IPS-NIHi7 (cell line): ENCODE results near the gene PRICKLE2.

Experiments used
- DNase-seq: peaks from one replicate; pipeline ENCODE4 v3.0.0; 2012; ENCODE audit warnings: mixed read lengths; ENCODE audit errors: extremely low spot score

PRICKLE2 gene

DNA sequence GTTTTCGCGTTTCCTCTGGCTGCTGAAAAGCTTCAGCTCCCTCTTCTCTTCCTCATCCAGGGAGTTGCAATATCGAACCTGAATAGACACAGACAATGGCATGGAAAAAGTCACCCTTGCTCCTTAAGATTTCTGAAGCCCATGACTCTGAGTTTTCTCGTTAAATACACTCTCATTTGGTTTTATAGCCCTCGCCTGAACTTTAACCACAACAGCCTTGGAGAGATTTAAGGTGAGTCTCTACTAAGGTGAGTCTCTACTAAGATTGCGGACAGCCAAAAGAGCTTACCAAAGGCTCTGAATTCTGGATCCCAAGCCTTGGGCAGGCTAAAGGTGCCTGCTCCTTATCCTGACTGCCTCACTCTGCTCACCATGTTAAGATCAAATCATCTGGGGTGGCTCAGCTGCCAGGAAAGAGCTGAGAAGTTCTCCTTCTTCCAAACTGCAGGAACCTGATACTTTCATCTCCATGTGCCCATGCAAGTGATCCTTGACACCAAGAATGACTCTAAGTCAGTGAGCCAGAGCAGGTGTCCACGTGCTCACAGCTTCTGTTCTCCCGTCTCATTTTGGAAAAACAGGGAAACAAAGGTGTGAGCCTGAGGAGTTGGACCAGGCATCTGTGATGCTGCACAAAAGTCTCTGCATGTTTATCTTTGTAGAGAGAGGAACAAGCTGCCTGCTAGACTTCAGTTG is 65.1 kb downstream of the PRICKLE2 start:
- DNase-seq, result no peak

DNA sequence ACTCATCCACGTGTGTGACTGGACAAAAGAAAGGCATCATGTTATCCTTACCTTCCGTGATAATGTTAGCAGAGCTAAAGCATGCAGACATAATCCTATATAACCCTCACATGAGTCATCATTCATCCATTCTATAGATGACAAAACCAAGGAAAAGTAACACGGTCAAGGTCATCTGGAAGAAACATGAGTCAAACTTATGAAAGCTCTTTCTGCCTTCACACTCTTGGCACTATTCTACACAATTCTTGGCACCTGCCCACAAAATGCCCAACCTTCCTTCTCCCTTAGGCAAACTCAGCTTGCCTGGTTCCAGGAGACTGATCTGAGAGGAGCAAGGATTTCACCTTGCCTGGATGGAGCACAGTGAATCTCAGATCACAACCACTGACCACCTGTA is 66.9 kb downstream of the PRICKLE2 start:
- DNase-seq, result no peak

DNA sequence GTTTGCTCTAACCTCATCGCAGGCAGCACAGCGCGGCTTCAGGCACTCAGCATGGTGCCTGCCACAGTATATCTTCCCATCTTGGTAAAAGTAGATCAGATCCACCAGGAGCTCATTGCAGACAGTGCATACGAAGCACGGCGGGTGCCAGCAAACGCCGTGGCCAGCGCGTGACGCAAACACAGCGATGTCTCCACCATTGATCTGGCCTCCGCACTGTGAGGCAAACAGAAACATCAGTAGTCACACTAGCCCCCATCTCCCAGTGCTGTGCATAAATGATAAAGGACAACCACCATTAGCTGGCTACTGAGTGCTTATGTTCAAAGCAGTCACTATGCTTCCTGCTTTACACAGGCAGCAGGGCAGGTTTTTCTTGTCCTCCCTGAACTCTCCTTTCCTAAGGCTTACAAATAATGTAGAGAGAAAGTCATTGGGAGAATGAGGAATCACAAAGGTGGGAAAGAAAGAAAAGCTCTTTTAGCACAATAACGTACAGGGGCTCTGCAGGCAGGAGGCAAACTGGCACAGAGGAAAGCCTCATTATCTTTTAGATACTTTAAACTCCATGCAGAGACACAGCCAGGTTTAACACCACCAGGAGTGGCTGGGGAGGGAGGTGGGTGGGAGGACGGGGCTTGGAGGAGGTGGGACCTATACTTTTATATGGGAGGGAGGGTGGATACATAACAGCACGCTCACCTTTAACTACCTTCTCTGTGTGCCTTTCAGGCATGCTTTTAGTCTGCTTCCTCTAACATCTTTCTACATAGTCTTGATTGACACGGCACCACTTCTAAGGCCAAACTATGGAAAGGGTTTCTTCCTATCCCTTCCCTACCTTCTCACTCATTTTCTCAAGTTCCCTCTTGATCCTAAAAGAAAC is 67.9 kb downstream of the PRICKLE2 start:
- DNase-seq, result no peak

DNA sequence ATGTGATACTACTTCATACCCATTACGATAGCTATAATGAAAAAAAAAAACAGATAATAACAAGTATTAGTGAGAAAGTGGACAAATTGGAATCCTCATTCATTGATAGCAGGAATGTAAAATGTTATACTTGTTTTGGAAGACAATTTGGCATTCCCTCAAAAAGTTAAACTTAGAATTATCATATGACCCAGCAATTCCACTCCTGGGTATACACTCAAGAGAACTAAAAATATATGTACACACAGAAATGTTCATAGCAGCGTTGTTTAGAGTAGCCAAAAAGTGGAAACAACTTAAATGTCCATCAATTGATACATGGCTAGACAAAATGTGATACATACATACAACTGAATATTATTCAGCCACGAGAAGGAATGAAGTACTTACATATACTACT is 69.9 kb downstream of the PRICKLE2 start:
- DNase-seq, result no peak

DNA sequence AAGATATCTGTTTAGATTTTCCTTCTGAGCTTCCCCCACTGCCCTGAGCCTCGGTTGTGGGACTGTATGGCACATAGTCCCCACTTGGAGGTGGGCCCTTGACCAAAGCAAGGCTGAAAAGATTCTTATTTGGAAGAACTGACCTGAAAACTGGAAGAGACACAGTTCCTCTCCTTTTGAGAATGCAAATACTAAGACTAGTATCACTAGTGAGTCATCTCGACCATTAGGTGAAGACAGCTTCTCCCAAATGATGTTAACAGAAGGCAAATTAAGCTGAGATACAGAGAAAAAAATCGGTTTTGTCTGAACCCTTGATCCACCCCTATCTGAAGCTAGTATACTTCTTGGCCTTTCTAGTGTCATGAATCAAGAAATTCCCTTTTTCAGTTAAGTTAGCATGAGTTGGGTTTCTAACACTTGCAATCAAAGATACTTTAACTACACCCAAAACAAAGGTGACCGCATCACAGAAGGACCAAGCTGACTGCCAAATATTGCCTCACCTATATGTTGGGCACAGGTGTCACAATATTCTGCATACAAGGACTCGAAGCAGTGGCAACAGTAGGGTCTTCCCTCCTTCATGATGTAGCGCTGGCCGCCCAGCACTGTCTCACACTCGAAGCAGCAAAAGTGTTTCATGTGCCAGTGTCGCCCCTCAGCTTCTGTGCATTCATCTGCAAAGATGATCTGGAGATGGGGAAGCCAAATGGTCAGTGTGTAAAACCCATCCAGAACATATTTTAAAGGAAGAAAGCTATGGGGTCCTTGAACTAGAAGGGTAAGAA is 72.4 kb downstream of the PRICKLE2 start:
- DNase-seq, result no peak

DNA sequence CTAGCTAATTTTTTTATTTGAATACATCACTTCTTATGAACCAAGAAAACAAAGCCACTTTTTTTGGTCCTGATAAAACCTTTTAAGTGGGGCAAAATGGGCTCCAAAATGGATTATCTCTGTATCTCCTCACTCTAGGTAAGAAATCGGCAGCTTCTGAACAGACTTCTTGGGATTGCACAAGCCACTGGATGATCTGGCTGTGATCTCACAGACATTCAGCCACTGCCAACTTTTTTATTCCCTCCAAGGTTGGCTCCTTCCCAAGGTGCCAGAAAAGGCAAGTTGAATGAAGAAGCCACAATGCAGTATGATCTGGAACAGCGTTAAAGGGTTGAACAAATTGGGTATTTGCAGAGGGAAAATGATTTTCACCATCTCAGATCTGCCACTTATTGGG is 73.2 kb downstream of the PRICKLE2 start:
- DNase-seq, result no peak

DNA sequence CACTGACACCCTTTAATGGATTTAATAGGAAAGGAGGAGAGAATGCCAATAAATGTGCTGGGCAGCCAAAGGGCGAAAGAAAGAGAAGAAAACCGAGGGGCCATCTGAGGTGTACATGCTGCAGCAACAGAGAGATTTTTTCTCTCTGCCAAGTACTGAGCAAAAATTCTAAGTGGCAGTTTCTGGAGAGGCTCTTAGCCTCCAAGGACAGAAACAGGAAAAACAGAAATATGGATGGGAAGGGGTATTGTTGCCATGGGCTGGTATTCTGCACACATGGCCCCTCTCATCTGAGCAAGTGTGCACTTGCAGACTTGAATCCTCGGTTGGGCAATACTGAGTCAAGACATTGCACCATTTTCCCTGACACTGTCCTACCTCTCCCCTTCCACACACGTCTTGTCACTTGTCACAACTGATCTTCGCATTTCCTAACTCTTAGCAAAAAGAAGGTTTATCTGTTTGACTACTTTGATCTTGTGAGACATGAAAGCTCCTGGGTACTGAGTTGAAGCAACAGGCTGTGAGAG is 73.9 kb downstream of the PRICKLE2 start:
- no peak for DNase-seq

DNA sequence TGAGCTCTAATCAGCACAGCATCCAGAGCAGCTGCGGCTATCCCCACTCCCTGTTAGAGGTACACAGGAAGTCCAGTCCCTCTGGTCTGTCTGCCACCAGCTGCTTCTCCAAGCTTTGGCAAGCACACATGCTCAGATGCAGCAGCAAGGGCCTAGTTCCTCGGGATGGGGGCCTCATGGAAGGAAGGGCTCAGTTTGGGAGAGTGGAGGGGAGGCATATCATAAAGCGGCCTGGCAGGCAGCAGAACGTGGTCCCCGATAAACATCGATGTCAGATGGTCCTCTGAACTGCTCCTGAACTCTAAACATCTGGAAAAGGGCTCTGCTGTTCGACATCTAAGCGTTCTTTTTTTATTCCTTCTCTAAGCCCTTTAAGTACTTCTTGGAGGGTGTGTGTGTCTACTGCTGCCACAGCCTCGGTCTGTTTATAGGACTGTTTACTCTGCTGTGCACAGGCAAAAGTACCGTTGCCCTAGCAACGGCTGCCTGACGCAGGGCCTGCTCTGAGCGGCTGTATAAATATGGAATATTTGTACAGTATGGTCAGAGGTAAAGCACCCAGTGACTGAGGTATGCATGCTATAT is 74.6 kb downstream of the PRICKLE2 start:
- DNase-seq, result no peak

DNA sequence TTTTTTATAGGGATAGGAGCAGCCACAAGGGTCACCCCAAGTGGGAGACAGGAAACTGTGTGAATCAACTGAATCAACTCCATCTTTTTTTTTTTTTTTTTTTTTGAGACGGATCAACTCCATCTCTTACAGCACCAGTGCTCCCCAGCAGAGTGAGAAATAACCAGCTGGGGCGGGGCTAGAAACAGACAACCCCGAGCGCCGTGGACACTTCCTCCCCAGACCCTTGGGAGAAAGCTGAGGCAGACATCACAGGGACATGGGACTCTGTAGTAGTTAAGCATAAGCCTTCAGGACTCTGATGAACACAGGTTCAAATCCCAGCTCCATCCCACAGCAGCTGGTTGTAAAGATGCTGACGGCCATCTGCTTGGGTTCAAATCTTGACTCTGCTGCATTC is 75.4 kb downstream of the PRICKLE2 start:
- DNase-seq, result no peak

DNA sequence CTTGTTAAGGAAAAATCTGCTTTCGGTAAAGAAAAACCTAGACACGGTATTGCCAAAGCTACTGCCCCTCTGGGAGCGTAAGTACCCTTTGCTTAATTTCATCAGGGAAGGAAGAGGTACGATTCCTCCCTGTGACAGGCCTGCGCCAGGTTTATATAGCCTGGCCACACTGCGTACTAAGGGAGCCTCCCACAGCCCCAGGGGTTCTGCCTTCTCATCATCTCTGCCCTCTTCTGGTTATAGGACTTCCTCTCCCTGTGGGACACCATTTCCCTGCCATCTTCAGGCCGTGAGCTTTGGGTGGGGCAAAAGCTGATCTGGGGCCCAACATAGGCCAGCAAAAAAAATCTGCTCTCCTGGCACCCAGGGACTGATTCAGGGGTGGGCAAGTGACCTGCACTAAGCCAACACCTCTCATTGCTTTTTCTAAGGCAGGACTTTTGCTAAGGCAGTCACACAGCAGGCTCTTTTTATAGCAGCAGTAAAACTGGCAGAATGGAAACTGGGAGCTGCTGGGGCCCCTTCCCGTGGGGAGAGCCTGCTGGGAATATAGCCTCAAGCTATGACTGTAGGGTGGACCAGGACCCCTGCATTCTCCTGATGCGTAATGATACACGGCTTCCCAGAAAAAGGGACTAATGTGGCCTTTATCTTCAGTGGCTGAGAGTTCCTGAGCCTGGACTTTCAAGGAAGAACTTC is 76.2 kb downstream of the PRICKLE2 start:
- no peak for DNase-seq

DNA sequence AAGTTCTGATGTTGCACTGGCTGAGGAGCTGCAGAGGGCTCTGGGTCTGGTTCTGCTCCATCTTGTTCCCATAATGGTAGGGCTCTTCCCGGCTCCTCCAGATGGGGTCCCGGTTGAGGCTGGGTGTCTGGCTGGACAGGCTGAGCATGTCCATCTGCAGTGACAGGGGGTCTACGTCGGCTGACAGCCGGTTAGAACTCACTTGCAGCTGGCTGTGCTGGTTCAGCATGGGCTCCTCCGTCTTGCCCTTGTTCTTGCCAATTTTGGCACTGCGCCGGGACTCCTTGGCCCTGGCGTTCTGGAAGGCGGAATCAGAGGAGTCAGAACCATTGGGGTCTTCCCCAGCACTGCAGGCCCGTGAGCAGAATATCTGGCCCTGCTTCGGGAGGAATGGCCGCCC is 78.1 kb downstream of the PRICKLE2 start:
- no peak for DNase-seq

DNA sequence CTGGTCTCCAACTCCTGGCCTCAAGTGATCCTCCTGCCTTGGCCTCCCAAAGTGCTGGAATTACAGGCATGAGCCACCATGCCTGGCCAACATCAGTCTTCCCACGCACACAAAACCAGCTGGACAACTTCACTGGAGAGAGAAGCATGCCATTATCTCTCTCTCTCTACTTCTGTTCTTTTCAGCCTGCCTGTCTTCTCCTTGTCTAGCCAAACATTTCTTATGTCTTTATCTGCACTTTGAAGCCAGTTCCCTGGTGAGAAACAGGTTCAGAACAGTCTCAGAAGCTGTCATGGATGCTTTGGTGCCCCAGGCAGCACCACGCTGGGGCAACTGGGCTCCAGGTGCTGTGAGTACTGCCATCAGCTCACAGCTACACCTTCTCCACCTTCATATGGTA is 79.8 kb downstream of the PRICKLE2 start:
- DNase-seq, result no peak

DNA sequence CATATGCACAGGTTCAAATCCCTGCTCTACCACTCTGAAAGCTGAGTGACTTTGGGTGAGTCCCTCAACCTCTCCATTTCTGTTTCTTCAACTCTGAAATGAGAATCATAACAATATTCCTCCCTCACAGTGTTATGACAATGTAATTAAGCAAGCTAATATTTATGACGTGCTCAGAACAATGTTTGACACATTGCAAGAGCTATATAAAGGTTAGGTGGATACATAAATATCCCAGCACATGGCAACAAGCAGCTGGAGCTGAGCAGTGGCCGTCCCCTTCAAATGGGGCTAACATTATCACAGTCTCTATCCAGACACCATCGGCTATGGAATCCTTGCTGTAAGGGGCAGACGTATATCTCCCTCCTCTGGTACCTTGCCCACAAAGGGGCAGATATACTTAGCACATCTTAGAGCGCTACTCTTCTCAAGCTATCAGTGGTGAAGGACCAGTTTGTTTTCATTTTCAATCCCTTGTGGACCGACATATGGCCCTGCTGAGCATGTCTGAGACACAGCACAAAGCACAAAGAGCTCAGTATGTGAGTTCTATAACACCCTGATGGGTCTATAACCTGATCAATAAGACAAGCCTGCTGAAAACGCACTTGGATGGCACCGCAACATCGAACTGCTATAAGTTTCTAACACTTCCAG is 80.9 kb downstream of the PRICKLE2 start:
- DNase-seq, result no peak

DNA sequence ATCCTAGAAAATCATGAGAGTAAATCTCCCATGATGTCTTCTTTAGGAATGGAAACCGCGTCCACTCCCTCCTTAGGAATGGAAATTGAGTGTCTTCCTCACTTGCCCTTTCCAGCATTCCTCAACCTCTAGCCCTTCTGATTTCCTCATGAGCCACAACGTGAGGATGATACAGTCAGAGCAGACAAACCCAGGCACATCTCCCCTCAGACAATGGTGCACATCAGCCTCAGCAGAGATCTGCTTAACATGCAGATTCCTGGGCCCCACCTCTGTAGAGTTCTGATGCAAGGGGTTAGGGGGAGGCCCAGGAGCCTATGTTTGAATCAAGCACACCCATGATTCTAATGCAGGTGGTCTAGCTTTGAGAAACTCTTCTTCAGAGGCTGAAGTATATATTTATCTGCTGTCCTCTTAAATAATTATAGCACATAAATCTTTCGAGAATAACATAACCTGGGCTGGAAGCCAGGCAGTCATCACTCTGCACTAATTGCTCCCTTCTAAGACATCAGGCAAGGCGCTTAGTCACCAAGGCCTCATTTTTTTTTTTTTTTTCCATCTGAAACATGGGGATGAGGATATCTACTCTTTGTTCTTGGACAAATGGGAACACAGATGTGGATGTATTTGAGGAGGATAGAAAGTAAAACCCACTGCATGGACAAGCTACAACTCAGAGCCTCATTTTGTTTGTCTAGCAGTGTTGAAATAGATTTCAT is 81.7 kb downstream of the PRICKLE2 start:
- no peak for DNase-seq

DNA sequence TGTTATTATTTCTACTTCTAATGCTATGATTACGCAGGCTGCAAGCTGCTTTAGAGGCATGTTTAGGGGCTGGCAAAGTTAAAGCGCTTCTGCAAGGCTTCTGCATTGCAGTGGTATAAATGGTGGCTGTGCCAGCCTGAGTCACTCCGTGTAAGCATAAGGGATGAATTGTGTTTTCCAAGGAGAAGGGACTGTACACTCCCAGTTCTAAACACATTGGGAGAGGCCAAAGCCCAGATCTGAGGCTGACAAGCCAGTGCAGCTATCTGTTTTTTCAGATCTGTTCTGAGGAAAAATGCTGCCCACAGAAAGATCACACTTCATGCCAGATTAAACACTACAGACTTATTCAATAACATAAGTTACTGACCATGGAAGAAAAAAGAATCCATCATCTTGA is 83.8 kb downstream of the PRICKLE2 start:
- DNase-seq, result no peak

DNA sequence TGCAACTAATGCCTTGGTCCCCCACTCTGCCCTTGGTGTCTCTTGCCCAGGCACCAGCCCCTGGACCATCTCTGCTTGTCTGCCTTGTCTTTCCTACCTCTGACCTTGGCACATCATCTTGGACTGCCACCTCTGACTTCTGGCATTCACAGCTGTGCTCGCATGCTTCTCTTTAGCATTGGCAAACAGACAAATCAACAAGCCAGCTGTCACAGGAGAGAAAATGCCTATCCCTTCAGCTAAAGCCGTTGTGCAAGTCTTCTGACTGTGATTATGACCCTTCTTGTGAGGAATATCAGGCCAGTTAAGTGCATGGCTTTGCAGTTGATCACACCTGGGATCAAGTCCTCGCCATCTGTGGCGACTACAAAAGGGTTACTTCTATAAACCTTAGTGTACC is 84.6 kb downstream of the PRICKLE2 start:
- DNase-seq, result no peak

DNA sequence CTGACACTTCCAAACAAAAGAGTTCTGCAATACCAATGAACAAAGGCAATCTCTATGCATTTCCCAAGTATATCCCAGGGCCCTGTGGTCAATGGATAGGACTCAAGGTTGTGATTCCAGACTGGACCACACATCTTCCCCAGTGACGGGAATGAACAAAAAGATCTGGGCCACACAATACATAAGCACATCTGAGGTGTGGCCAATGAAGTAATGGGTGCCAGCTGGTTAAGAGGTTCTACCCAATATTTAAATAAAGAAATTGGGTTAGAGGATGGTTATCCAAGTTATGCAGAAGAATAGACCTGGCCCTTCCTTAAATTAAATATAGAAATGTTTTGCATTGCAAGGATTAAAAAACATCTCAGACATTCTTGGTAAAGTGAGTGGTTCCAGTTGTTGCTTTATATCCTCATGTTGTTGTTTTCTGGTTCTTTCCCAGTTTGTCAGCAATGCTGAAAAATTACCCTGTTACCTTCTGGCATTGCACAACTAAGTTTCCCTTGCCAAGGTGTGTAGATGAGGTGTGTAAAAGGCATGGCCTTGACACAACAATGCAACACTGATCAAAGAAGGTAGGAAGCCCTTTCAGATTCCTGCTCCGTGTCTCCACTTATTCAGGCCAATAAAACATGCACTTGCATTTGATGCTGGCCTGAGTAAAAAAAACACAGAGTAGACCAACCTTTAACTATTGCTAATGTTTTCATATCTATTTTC is 86.5 kb downstream of the PRICKLE2 start:
- DNase-seq, result no peak

DNA sequence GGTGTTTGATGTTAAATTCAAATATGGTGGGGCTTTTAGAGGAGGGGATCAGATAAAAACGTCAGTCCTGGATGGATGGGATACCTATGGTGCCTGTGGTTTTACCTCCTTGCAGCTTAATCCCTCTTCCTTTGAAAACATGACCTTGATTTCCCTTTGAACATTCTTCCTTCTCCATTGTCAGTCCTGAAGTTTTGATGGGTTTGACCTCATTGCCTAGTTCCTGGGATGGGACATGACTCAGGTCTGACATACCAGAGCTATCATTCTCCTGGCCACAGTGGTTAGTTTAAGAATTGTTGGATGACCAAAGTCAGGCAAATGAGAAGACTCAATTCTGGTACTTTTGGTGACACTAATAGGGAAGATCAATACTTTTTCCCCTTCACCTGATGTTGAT is 87.2 kb downstream of the PRICKLE2 start:
- no peak for DNase-seq

DNA sequence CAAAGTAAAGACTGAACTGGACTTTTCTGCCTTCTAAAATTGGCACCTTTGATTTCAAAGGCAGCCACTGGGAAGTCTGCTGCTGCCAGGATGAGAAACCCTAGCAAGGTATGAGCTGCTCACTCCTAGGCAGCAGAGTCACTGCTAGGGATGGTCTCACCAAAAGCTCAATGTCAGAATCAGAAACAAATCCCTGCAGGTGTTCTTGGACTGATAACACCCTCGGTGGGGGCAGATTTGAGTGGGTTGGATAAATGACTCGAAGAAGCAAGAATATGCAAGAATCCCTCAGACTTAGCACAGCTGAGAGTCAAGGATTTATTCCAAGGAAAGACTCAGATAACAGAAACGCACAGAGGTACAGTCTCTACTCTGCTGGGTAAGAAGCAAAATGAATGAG is 90.4 kb downstream of the PRICKLE2 start:
- no peak for DNase-seq
